Ovary (tissue), 3 donors: ENCODE data around the gene CDK4.

Experiments
- CTCF ChIP-seq, 3 donors: fragments of 450-650 bp in 2 of 3; fragments of 200-600 bp in 1 of 3; IDR thresholded peaks; one replicate each; pipeline versions ENCODE4 v1.5.1 to v1.8.0; 2016 to 2022; ENCODE audit warnings: antibody characterized with exemption in 3 of 3, mild to moderate bottlenecking in 1 of 3
- EP300 ChIP-seq: sonication (generic); formaldehyde crosslinking; IDR thresholded peaks from one replicate; pipeline ENCODE4 v1.6.1; 2017; ENCODE audit warnings: antibody characterized with exemption
- POLR2A ChIP-seq: fragments of 450-650 bp; IDR thresholded peaks from one replicate; pipeline ENCODE4 v1.6.1; 2017; ENCODE audit warnings: antibody characterized with exemption, mild to moderate bottlenecking, moderate library complexity
- donor health status: DM: no; HTN: no; CAD: no.

GRCh38 chr12:57729321-57729844 is 22.7 kb downstream of the CDK4 start:
- TF ChIP-seq CTCF (IDR thresholded peaks at IDR 0.05) (no peak), POLR2A (no peak), EP300 (no peak)
